B cell (primary cell): ENCODE data around the gene TEX9. TPM values are rescaled to one million over a fixed set of nuclear protein-coding genes. Genes with fewer than 3 reads are reported as not detected.

Experiments used
- ATAC-seq: fragments of 200-7000 bp; cut with Tn5 transposase; one replicate; pipeline ENCODE4 v1.10.0; 2021; ENCODE audit warnings: low read depth, mild to moderate bottlenecking, moderate number of reproducible peaks, moderate library complexity
- CTCF ChIA-PET: fragments of 350-600 bp; sonication (Branson Sonifier 250); formaldehyde crosslinking; loops from one replicate; lab custom pipeline; 2021; ENCODE audit warnings: antibody characterized with exemption, inconsistent platforms; lab: Charles Lee
- POLR2A ChIA-PET: fragments of 350-600 bp; sonication (Branson Sonifier 250); formaldehyde crosslinking; loops from one replicate; lab custom pipeline; 2021; ENCODE audit warnings: antibody characterized with exemption; lab: Charles Lee
- DNase-seq: peaks from one replicate; pipeline ENCODE4 v3.0.0; 2013
- H2AFZ ChIP-seq: 2 replicates; pipeline ENCODE4 v1.6.1; 2012; ENCODE audit warnings: mild to moderate bottlenecking, low read depth, low read length; ENCODE audit not compliant: insufficient read depth, poor library complexity, severe bottlenecking
- H3K27ac ChIP-seq, 2 donors: 1 replicate in 1 of 2; 2 replicates in 1 of 2; pipeline ENCODE4 v1.5.1; 2012 to 2013; ENCODE audit warnings: low read length in 2 of 2, mild to moderate bottlenecking in 2 of 2, moderate library complexity in 1 of 2
- H3K27me3 ChIP-seq, 4 experiments: fragments of 200-600 bp in 1 of 4; sonication (generic) in 1 of 4; replicated peaks in 1 of 4; 1 replicate in 2 of 4; 2 replicates in 2 of 4; pipeline versions ENCODE4 v1.6.1 to v1.7.0; 2013 to 2016; ENCODE audit warnings: low read length in 3 of 4, mild to moderate bottlenecking in 2 of 4, mixed read lengths in 1 of 4, moderate library complexity in 1 of 4; ENCODE audit not compliant: insufficient read depth in 4 of 4, control insufficient read depth in 3 of 4; ENCODE audit errors: control extremely low read depth in 1 of 4
- H3K36me3 ChIP-seq, 2 experiments: replicated peaks in 1 of 2; 1 replicate in 1 of 2; 2 replicates in 1 of 2; pipeline versions ENCODE4 v1.6.1 to v1.7.1; 2013; ENCODE audit warnings: low read length in 1 of 2; ENCODE audit not compliant: insufficient read depth in 2 of 2, control insufficient read depth in 1 of 2; ENCODE audit errors: control extremely low read depth in 1 of 2, extremely low read depth in 1 of 2
- H3K4me1 ChIP-seq, 2 donors: fragments of 200-600 bp in 1 of 2; sonication (generic) in 1 of 2; 1 replicate in 1 of 2; 2 replicates in 1 of 2; pipeline versions ENCODE4 v1.5.1 to v1.6.1; 2013 to 2017; ENCODE audit warnings: low read length in 2 of 2; ENCODE audit not compliant: control insufficient read depth in 2 of 2, insufficient read depth in 2 of 2
- H3K4me2 ChIP-seq: replicated peaks from 2 replicates; pipeline ENCODE3; 2012; ENCODE audit warnings: mild to moderate bottlenecking, low read depth, low read length; ENCODE audit not compliant: poor library complexity, severe bottlenecking
- H3K4me3 ChIP-seq, 5 experiments: fragments of 200-600 bp in 1 of 5; sonication (generic) in 1 of 5; 1 replicate in 3 of 5; 2 replicates in 2 of 5; pipeline versions ENCODE4 v1.5.1 to v1.7.0; 2011 to 2016; ENCODE audit warnings: low read length in 4 of 5, mild to moderate bottlenecking in 4 of 5, low read depth in 2 of 5, control low read depth in 1 of 5, moderate library complexity in 1 of 5; ENCODE audit not compliant: insufficient read depth in 1 of 5; ENCODE audit errors: control extremely low read depth in 1 of 5, extremely low read depth in 1 of 5
- H3K79me2 ChIP-seq: fragments of 200-600 bp; sonication (generic); one replicate; pipeline ENCODE4 v1.6.0; 2016; ENCODE audit warnings: low read length; ENCODE audit not compliant: control insufficient read depth, insufficient read depth
- H3K9ac ChIP-seq: fragments of 200-600 bp; sonication (generic); 2 replicates; pipeline ENCODE4 v1.6.1; 2017; ENCODE audit warnings: mild to moderate bottlenecking, low read length, moderate library complexity
- H3K9me3 ChIP-seq, 3 donors: one replicate each; pipeline versions ENCODE4 v1.6.1 to v1.7.1; 2013; ENCODE audit warnings: low read length in 2 of 3; ENCODE audit not compliant: control insufficient read depth in 2 of 3, insufficient read depth in 1 of 3; ENCODE audit errors: control extremely low read depth in 1 of 3
- H4K20me1 ChIP-seq: 2 replicates; pipeline ENCODE4 v1.6.0; 2012; ENCODE audit warnings: mild to moderate bottlenecking, low read length; ENCODE audit not compliant: insufficient read depth, control insufficient read depth, poor library complexity, severe bottlenecking
- H3K27ac Mint-ChIP-seq: one replicate; pipeline ENCODE4 v1.8.0; 2021; ENCODE audit warnings: mixed read lengths
- H3K27me3 Mint-ChIP-seq: one replicate; pipeline ENCODE4 v1.8.0; 2021; ENCODE audit warnings: mixed read lengths
- H3K4me1 Mint-ChIP-seq: one replicate; pipeline ENCODE4 v1.8.0; 2021; ENCODE audit warnings: mixed read lengths
- H3K4me3 Mint-ChIP-seq: one replicate; pipeline ENCODE4 v1.8.0; 2021; ENCODE audit warnings: mixed read lengths
- H3K9me3 Mint-ChIP-seq: one replicate; pipeline ENCODE4 v1.8.0; 2022; ENCODE audit warnings: mixed read lengths; ENCODE audit not compliant: insufficient read depth
- CTCF ChIP-seq: fragments of 200-600 bp; IDR thresholded peaks from one replicate; pipeline ENCODE4 v1.8.0; 2022; ENCODE audit warnings: antibody characterized with exemption, mild to moderate bottlenecking
- EZH2 ChIP-seq: IDR thresholded peaks from 2 replicates; pipeline ENCODE4 v1.6.1; 2012; ENCODE audit warnings: borderline replicate concordance, low read depth, mild to moderate bottlenecking, moderate library complexity, low read length; ENCODE audit not compliant: insufficient read depth, poor library complexity, severe bottlenecking
- WGBS: methylation state at CpG from one replicate; pipeline ENCODE4 v1.1.5; 2013; ENCODE audit warnings: missing lambda C conversion rate; ENCODE audit not compliant: insufficient coverage; 5-methylcytosine and 5-hydroxymethylcytosine counted together
- intact Hi-C: fragments of 100-400 bp; cut with micrococcal nuclease; formaldehyde crosslinking; loops from one replicate; pipeline ENCODE4 v1.10.0; 2022
- polyA plus RNA-seq: library from polyadenylated mRNA; depleted of rRNA; stranded (reverse); fragments of >200 nt; gene quantifications from 2 replicates; pipeline ENCODE4 v1.2.3, GENCODE V29; 2012
- total RNA-seq, 2 donors: library from RNA; stranded (reverse); fragments of 120-200 nt in 1 of 2; gene quantifications; 1 replicate in 1 of 2; 2 replicates in 1 of 2; pipeline versions ENCODE4 v1.2.3 to v1.2.4, GENCODE V29; 2013 to 2022

TEX9 gene
- total and polyA plus RNA-seq, 2 donors (not counting 1 experiment from before 2014, with no cell fraction given): 7.6 to 43.1 TPM

- Histone ChIP-seq H3K79me2 (no peaks in the 10 kb centered on the region), H3K4me2 (no peak overlapping the region), H2AFZ (no peak overlapping the region), H3K9me3 (no peaks in the 10 kb centered on the region), H3K4me1 (peaks cover 15% of the 10 kb centered on the region in 2 donors), H3K4me3 (no peak overlapping the region), H3K27me3 (peaks cover 0 to 8% (median 5%) of the 10 kb centered on the region in 4 experiments), H3K27ac (no peak overlapping the region), H4K20me1 (no peaks in the 10 kb centered on the region), H3K9ac (no peak overlapping the region), H3K36me3 (no peaks in the 10 kb centered on the region)
- Mint-ChIP-seq H3K4me3 (no peak overlapping the region), H3K4me1 (peaks cover 19% of the 10 kb centered on the region), H3K27ac (no peak overlapping the region), H3K27me3 (no peaks in the 10 kb centered on the region), H3K9me3 (no peaks in the 10 kb centered on the region)
- intact Hi-C loops: loop anchor here (10.0 kb wide), 2 partner anchors 923 to 1343 kb away; partner anchors contain the start of gene POLR2M
- ChIA-PET POLR2A (no interaction called here), CTCF (interaction anchor here (1.1 kb wide), 1 partner anchor 67 kb away, joined by 3 read pairs; no protein-coding TSS in a partner anchor)
- WGBS: 100% methylated on average over 1 of the region's 1 CpG
- TF ChIP-seq CTCF (no peak), EZH2 (no peak)
- ATAC-seq: no peak
- DNase-seq: no peak
Measured at GRCh38 chr15:56361987-56362386, 3.2 kb upstream of the TEX9 start.

- intact Hi-C loops: loop anchor here (5.0 to 10.0 kb wide), 3 partner anchors 919 to 1339 kb away; partner anchors contain the start of gene POLR2M
- Histone ChIP-seq H3K4me3 (peak overlapping the region in 4 of 5 experiments; percentile 60 to 71 (median 68)), H3K9me3 (no peaks in the 10 kb centered on the region), H4K20me1 (no peaks in the 10 kb centered on the region), H3K4me2 (peak overlapping the region; percentile 85), H3K4me1 (peaks cover 15 to 19% of the 10 kb centered on the region in 2 donors), H3K27me3 (peaks cover 0 to 8% (median 6%) of the 10 kb centered on the region in 4 experiments), H2AFZ (peak overlapping the region; percentile 83), H3K79me2 (no peaks in the 10 kb centered on the region), H3K9ac (peak overlapping the region; percentile 76), H3K27ac (peak overlapping the region; percentile 1 to 71), H3K36me3 (no peaks in the 10 kb centered on the region)
- ChIA-PET CTCF (no interaction called here), POLR2A (no interaction called here)
- no peaks in the 10 kb centered on the region for H3K9me3 Mint-ChIP-seq
- DNase-seq (no peak), ATAC-seq (no peak)
- TF ChIP-seq CTCF (no peak), EZH2 (no peak)
- H3K27ac Mint-ChIP-seq: peak overlapping the region; percentile 90
- no peaks in the 10 kb centered on the region for H3K27me3 Mint-ChIP-seq
- 0% methylated on average over 1 of the region's 2 CpGs for WGBS
- H3K4me1 Mint-ChIP-seq: peaks cover 45% of the 10 kb centered on the region
- H3K4me3 Mint-ChIP-seq: peak overlapping the region; percentile 95
Measured at GRCh38 chr15:56366211-56366610, 985 bp downstream of the TEX9 start.
